ENCODE results near the gene MVD.

Gene MVD

DNA sequence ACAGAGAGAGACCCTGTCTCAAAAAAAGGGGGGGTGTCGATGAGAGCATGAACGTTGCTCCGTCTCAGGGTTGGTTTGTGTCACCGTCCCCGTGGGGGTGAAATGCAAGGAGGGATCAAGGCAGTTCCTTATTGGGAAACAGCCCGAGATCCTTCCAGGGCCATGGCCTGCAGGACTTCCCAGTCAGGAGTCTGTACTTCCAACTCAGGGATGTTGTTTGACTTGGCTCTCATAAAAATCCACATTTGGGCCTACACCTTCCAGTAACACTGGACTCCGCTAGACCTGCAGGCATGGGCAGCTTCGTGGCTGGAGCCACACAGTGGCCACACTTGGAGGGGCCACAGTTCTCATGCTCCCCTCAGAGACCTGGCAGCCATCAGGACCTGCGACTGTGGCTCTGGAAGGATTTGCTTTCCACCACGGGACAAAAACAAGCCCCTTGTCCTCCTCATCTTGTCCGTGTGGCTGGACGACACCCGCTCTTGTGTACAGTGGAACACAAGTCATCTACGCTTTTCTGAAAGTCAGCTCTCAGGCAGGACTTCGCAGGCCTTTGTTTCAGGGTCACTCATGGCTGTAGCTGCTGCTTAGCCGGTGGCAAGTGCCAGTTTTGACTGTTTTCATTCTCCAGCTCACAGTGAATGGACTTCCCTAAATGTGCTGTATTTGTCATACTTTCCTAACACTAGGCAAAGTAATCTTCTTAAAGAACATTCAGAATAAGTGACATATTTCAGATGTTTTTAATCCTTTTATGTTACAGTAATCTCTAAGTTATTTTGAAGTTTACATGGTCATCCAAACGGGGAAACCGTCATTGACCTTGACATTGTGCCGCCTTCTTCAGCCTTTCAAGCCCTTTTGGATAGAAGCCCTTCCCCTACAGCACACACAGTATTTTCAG is 48.7 kb downstream of the MVD start:
- TF ChIP-seq, protein P1, sequence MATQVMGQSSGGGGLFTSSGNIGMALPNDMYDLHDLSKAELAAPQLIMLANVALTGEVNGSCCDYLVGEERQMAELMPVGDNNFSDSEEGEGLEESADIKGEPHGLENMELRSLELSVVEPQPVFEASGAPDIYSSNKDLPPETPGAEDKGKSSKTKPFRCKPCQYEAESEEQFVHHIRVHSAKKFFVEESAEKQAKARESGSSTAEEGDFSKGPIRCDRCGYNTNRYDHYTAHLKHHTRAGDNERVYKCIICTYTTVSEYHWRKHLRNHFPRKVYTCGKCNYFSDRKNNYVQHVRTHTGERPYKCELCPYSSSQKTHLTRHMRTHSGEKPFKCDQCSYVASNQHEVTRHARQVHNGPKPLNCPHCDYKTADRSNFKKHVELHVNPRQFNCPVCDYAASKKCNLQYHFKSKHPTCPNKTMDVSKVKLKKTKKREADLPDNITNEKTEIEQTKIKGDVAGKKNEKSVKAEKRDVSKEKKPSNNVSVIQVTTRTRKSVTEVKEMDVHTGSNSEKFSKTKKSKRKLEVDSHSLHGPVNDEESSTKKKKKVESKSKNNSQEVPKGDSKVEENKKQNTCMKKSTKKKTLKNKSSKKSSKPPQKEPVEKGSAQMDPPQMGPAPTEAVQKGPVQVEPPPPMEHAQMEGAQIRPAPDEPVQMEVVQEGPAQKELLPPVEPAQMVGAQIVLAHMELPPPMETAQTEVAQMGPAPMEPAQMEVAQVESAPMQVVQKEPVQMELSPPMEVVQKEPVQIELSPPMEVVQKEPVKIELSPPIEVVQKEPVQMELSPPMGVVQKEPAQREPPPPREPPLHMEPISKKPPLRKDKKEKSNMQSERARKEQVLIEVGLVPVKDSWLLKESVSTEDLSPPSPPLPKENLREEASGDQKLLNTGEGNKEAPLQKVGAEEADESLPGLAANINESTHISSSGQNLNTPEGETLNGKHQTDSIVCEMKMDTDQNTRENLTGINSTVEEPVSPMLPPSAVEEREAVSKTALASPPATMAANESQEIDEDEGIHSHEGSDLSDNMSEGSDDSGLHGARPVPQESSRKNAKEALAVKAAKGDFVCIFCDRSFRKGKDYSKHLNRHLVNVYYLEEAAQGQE (IDR thresholded peaks at IDR 0.05; ENCODE audit: insufficient read depth in 1 of 2, low read depth in 2 of 2, low read length in 2 of 2) = no peak
- TF ChIP-seq FOXP2 (optimal IDR thresholded peaks at IDR 0.05; ENCODE audit: borderline replicate concordance, extremely low read depth, extremely low read length, insufficient read depth) = no peak
- no peak for TF ChIP-seq POLR2AphosphoS5 (IDR thresholded peaks at IDR 0.05; ENCODE audit: low read depth, low read length)
- no peak for TF ChIP-seq SIN3A (IDR thresholded peaks at IDR 0.05; ENCODE audit: borderline replicate concordance, insufficient read depth, low read length)
- no peak for TF ChIP-seq TAF1 (IDR thresholded peaks at IDR 0.05; ENCODE audit: borderline replicate concordance, insufficient read depth, low read length)

DNA sequence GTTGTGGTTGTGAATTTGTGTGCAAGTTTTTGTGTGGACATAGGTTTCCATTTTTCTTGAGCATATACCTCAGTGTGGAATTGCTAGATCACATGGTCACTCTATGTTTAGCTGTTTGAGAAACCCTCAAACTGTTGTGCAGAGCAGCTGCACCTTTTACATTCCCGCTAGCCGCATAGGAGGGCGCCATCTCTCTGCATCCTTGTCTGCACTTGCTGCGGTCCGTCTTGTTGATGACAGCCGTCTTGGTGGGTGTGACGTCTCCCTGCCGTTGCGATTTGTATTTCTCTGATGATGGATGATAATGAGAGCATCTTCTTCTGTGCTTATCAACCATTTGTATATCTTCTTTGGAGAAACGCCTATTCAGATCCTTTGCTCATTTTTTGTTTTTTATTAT is 49.6 kb downstream of the MVD start:
- no peak for TF ChIP-seq POLR2AphosphoS5 (IDR thresholded peaks at IDR 0.05; ENCODE audit: low read depth, low read length)
- TF ChIP-seq SIN3A (IDR thresholded peaks at IDR 0.05; ENCODE audit: borderline replicate concordance, insufficient read depth, low read length) = no peak
- no peak for TF ChIP-seq TAF1 (IDR thresholded peaks at IDR 0.05; ENCODE audit: borderline replicate concordance, insufficient read depth, low read length)
- TF ChIP-seq, protein P1 (IDR thresholded peaks at IDR 0.05; ENCODE audit: insufficient read depth in 1 of 2, low read depth in 2 of 2, low read length in 2 of 2) = no peak
- TF ChIP-seq FOXP2 (optimal IDR thresholded peaks at IDR 0.05; ENCODE audit: borderline replicate concordance, extremely low read depth, extremely low read length, insufficient read depth) = no peak

DNA sequence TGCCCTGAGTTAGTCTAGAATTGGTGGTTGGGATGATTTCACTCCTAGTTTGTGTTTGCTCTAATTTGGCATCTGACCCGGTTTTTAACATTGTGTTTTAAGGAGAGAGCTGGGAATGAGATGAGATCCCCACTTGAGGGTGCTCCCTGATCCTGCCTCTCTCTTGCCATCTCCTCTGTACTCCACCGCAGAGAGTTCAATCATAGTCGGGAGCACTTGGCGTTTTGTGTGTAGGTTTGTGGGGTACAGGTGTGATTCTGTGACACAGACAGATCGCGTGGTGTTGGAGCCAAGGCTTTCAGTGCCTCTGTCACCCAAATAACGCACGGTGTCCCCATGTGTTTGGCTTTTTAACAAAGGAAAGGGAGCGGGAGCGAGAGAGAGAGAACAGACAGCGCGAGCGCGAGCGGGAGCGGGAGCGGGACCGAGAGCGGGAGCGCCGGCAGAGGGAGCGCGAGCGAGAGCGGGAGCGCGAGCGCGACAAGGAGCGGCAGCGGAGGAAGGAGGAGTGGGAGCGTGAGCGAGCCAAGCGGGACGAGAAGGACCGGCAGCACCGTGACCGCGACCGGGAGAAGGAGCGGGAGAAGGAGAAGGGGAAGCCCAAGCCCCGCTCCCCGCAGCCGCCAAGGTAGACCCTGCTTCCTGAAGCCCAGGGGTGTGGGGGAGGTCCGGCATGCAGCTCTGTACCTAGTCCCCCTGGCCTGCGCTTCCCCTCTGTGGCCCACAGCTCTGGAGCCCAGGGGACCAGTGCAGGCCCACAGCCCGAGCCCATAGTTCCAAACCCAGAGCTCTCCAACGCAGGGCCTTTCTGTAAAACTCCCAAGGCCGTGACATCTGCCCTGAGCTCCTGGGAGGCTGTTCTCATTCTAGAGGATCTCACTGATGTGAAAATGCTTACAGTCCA is 51.7 kb downstream of the MVD start:
- TF ChIP-seq, protein P1 (IDR thresholded peaks at IDR 0.05; ENCODE audit: insufficient read depth in 1 of 2, low read depth in 2 of 2, low read length in 2 of 2) = no peak
- no peak for TF ChIP-seq SIN3A (IDR thresholded peaks at IDR 0.05; ENCODE audit: borderline replicate concordance, insufficient read depth, low read length)
- TF ChIP-seq FOXP2 (optimal IDR thresholded peaks at IDR 0.05; ENCODE audit: borderline replicate concordance, extremely low read depth, extremely low read length, insufficient read depth) = no peak
- TF ChIP-seq POLR2AphosphoS5 (IDR thresholded peaks at IDR 0.05; ENCODE audit: low read depth, low read length) = no peak
- no peak for TF ChIP-seq TAF1 (IDR thresholded peaks at IDR 0.05; ENCODE audit: borderline replicate concordance, insufficient read depth, low read length)

DNA sequence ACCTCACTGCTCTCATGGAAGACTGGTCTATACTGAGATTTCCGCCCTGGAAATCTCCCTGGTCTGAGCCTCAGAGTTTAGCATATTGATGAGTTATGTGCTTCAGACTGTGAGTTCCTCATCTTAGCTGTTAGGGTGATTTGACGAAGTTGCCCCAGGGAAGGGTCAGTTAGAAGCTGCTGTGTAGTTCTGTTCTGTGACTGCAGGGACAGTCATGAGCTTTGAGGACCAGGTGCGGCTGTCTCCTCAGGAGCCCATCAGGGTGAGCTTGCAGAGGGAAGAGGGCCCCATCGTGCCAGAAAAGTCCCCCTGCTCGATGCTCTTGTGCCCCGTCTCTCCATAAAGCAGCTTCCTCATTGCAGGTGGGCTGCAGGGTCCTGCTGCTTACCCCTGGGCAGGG is 52.8 kb downstream of the MVD start:
- TF ChIP-seq FOXP2 (optimal IDR thresholded peaks at IDR 0.05; ENCODE audit: borderline replicate concordance, extremely low read depth, extremely low read length, insufficient read depth) = no peak
- TF ChIP-seq, protein P1 (IDR thresholded peaks at IDR 0.05; ENCODE audit: insufficient read depth in 1 of 2, low read depth in 2 of 2, low read length in 2 of 2) = no peak
- no peak for TF ChIP-seq POLR2AphosphoS5 (IDR thresholded peaks at IDR 0.05; ENCODE audit: low read depth, low read length)
- no peak for TF ChIP-seq SIN3A (IDR thresholded peaks at IDR 0.05; ENCODE audit: borderline replicate concordance, insufficient read depth, low read length)
- no peak for TF ChIP-seq TAF1 (IDR thresholded peaks at IDR 0.05; ENCODE audit: borderline replicate concordance, insufficient read depth, low read length)
